Hypothalamus (tissue), 51 donors: ENCODE data around the gene ZNF280B.
"Not testable (repeated sequence)": the region's sequence is repeated elsewhere in the genome, so short reads cannot be mapped to it uniquely, and the experiment has no call there.

ENCODE experiments used
- DNase-seq, 51 donors: peaks; one replicate each; lab custom pipeline; 2025; lab: John Stamatoyannopoulos, UW

The ZNF280B gene

DNA sequence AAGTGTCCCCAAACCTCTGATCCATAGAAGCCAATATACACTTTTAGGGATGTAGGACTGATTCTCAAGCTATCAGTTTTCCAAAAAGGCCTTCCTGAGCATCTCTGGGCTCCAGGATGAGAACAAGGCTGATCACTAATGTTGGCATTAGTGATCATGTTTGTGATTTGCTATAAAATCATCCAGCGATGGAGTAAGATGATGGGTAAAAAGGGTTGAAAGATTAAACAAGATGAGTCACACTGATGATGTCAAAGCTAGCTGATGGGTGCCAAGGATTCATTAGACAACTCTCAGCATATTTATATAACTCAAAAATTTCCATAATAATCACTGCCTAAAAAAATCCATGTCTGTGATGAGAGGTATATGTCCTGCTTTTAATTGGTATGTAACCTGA, 42.8 kb downstream of the ZNF280B start:
- DNase-seq: no peak

DNA sequence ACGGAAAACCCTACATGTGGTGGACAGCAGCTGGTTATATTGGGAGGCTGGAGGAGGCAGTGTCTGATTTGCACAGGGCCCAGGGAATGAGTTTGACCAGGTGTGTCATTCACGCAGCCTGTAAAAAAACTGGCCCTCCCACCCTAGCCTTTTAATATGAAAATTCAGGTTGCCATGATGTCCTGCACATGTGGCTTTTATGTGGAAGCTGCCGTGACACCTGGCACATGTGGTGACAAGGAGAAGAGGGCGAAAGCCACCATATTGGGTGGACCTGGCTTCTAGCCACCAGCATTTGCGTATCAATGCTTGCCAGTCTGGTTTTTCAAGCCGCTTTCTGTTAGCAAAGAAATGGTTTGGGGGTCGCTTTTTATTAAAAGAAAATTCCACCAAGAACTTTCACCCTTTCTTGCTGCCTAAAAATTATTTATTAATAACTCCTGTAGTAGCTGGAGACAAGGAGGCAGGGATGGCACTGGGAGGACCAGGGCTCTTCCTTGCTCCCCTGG, 43.4 kb downstream of the ZNF280B start:
- no peak for DNase-seq

DNA sequence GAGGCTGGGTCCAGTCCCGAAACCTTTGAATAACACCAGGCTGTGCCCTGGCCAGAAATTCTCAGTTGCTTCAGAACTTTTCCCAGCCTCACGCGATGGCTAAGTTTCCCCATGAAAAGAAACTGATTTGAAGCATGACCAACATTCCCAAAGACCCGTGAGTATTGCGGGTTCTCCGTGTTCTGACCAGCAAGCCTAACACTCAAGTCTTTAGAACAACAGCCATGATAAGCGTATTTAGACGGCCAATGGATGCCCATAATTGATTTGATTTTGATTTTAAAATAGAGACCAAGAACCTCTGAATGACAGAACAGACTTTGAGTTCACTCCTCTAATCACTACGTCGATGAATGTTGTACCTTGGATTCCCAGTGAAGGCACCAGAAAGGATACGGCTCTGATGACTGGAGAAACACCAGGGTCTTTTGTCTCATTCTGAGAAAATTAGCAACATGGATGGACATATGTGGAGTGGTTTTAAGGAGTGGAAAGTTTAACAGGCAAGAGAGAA, 43.9 kb downstream of the ZNF280B start:
- DNase-seq: no peak

DNA sequence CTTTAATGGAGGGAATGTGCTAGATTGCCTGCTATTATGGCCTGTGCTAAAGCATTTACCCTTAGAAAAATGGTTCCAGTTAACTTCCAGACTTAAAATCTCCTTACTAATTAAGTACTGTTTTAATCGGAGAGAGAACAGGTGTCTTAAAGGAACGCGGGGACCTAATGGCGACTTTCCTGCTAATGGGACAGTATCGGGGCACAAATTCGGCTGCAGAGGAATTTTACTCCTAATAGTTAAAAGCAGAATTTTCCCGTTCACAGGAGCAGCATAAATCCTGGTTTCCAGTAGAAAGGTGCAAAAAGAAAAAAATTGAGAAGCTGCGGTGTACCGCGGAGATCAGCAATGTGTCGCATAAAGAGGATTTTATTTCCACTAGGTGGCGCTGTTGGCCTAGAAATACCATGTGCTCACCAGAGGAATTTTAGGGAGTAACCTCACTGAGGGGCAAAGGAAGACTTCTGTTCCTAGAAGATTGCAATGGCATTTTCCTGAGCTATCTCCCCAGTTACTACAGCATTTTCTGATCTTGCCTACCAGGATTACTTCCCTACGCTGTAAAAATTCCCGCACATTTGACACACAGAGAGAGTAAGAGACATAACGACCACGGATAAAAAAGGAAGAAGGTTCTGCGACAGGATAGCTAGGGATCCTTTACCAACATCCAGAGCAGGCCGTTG, 44.5 kb downstream of the ZNF280B start:
- DNase-seq: peak in 32 of 51 donors; percentile 2 to 69 (median 20)

DNA sequence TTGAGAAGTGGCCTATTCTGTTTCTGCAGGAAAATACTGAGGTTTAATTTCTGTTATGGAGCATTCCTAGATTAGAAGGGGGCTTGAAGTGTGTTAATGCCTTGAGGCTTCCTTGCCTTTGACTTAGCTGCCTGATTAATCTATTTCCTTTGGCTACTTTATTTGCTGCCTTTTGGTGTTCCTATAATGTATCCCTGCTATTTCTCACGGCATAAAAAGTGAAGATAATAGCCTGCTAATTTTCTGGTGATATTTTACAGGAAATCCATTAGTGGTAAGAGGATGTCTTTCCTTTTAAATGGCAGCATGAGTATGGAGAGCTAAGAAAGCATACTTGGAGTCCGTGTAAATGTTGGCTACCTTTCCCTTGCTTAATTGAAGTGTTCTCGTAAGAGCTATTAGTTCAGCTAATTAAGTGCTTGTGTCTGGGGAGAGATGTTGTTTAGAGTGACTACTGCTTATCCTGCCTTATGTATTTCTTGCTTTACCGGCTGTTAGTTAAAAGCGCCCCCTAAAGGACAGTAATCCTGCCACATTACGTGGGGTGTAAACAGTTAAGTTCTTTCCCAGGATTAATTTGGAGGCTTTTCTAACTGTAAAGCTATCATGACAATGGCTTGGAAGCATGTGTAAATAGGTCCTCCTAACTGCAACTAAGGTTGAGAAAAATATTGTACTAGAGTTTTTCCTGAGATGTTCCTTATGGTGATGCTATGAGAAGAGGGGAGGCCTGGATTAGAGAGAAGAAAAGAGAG, 45.6 kb downstream of the ZNF280B start:
- DNase-seq: no peak

DNA sequence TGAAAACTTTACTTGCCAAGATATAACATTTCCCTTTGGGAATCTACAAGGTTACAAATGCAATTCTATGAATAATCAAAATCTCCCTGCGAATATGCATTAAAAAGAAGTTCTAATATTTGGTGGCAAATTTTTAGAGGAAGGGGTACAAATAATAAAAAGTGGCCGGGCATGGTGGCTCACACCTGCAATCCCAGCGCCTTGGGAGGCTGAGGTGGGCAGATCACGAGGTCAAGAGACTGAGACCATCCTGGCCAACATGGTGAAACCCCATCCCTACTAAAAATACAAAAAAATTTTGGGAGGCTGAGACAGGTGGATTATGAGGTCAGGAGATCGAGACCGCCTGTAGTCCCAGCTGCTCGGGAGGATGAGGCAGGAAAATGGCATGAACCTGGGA, 47.0 kb downstream of the ZNF280B start:
- no peak for DNase-seq

DNA sequence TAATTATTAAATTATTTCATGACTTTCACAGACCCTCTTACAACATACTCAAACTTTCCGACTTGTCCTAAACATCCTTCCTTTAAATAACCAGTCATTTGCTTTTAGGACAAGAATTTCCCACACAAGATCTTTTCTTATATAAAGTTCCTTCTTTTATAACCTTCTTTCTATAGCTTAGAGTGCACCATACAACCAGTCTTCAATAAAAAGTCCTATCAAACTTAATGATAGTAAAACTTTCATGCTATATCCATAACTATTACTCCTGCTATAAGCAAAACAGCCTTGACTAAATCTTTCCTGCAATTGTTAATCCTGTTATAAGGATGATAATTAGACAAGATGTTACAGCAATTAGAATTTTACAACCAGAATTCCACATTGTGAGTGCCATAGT, 47.4 kb downstream of the ZNF280B start:
- no peak for DNase-seq

DNA sequence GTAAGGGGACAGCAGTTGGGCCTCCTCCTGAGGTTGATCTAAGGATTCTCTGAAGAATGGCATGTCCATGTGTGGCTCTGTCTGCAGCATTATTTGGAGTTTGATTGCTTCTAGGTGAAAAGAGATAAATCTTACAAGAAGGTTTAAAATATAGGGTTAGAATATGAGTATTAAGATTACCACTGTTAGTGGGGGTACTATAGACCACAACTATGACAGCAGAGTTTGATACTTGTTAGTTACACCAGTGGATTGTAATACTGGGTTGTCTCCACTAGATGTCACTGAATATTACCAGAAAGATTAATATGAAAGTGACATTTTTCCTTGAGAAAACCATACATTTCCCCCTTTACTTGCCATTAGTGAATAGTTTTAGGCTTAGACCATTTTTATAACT, 47.9 kb downstream of the ZNF280B start:
- DNase-seq: no peak

DNA sequence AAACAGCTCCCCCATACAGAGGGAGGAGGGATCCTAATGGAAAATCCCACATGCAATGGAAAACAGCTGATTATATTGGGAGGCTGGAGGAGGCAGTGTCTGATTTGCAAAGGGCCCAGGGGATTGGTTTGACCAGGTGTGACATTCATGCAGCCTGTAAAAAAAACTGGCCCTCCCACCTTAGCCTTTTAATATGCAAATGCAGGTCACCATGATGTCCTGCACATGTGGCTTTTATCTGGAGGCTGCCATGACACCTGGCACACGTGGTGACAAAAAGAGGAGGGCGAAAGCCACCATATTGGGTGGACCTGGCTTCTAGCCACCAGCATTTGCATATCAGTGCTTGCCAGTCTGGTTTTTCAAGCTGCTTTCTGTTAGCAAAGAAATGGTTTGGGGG, 48.5 kb downstream of the ZNF280B start:
- DNase-seq: no peak

DNA sequence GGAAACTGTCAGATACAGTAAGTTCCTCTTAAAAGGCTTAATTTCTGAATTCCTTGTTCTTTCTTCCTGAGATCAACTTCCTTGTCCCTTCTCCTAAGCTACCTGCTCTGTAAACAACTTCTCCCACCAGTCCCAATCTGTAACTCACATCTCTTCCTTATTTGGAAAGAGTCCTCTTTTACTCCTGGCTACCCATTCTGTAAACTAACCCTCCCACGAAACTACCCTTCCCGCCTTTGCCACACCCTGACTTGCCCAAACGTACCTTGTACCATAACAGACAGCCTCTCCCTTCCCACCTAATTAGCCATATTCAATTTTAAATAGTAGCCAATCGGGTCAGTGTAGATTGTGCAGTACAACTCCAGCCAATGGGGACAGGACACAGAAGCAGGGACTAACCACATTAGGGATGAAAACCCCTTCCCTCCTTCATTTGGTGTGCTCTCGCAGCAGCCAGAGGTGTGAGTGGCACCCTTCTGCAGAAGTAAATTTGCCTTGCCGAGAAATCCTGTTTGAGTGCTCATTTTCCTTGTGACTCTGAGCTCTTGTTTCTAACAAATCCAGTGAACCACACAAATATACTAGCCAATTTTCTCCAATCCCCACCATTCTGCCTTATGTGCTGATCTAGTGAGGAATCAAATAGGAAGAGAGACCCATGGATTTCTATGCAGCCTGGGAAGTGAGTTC, 49.5 kb downstream of the ZNF280B start:
- DNase-seq: no peak

DNA sequence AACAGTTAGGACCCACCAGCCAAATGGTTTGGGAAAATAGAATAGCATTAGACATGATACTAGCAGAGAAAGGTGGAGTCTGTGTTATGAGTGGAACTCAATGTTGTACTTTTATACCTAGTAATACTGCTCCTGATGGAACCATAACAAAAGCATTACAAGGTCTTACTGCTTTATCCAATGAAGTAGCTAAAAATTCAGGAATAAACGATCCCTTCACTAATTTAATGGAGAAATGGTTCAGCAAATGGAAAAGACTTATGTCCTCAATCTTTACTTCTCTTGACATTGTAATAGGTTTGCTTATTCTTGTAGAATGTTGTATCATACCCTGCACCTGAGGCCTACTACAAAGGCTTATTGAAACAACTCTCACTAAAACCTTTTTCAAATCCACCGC, 50.2 kb downstream of the ZNF280B start:
- no peak for DNase-seq

DNA sequence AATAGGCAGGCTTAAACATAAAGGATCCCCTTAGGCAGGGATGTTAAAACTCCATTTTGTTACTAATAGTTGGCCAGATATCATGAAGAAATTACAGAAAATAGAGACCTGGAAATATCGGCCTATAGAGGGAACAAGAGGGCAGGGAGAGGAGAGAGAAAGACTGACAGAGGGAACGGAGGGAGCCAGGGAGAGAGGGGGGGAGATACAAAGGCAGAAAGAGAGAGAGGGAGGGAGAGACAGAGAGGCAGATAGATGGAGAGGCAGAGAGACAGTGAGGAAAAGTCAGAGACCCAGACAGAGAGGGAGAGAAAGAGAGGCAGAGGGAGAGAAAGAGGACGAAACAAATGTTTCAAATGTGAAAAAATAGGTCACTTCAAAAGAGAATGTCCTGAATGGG, 53.5 kb downstream of the ZNF280B start:
- no peak for DNase-seq

DNA sequence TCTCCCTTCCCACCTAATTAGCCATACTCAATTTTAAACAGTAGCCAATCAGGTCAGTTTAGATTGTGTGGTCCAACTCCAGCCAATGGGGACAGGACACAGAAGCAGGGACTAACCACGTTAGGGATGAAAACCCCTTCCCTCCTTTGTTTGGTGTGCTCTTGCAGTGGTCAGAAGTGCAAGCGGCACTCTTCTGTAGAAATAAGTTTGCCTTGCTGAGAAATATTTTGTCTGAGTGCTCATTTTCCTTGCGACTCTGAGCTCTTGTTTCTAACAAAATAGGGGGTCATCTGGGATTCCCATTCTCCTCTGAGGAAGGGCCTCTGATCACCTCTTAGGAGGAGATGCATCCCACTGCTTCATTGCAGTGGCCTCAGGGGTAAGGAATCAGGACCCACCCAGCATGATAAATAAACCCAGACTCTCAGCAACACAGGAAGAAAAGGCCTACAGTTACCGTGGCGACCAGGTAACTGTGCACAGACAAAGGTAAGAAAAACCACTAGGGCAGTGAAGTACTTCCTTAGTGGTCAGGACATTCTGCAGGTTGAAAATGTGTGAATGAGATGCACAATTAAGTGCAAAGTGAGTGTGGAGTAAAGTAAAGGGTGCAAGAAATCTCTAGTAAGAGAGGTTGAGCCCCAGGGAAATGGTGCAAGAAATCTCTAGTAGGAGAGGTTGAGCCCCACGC, 55.4 kb downstream of the ZNF280B start:
- no peak for DNase-seq

DNA sequence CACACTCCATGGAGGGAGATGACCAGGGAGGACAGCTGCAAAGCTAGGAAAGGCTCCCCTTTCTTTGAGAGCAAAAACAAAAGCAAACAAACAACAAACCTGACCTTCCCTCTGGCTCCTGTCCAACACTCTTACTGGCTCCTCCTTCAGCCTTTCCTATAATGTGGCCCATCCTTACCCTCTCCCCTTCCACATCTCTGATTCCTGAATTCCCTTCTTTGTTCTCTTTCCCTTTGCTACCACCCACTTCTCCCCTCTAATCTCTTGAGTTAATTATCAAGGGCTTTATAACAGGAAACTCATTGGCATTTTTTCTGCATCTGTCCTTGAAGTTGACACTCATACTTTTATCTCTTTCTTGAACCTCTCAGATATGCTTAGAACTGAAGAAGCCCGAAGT, 56.3 kb downstream of the ZNF280B start:
- no peak for DNase-seq

DNA sequence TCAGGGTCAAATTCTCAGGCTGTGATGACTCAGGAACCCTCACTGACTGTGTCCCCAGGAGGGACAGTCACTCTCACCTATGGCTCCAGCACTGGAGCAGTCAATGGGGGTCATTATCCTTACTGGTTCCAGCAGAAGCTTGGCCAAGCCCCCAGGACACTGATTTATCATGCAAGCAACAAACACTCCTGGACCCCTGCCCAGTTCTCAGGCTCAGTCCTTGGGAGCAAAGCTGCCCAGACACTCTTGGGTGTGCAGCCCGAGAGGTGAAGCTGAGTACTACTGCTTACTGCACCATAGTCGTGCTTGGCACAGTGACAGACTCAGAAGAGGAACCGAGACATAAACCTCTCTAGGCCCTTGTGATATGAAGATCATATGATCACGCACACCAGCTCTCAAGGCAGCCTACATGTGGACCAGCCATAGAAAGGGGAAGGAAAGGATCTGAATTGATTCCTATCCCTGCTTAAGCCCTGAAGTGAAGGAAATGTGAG, 58.2 kb downstream of the ZNF280B start:
- DNase-seq: peak in 17 of 51 donors; percentile 2 to 17 (median 8)

DNA sequence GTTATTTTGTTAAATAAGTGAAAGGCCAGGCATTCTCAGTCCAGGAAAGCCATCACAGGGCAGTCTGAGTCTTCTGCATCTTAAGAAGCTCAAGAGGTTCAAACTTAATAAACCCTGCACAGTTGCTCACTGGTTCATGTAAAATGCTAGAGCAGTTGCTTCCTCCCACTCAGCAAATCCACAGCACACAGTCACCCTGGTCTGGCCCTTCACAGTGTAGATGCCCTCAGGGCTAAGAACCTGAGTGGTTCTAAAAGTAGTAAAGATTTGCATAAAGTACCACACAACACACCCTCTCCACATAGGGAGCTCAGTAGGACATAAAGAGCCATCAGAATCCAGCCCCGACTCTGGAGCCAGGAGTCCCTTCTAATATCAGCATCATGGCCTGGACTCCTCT, 58.7 kb downstream of the ZNF280B start:
- no peak for DNase-seq

DNA sequence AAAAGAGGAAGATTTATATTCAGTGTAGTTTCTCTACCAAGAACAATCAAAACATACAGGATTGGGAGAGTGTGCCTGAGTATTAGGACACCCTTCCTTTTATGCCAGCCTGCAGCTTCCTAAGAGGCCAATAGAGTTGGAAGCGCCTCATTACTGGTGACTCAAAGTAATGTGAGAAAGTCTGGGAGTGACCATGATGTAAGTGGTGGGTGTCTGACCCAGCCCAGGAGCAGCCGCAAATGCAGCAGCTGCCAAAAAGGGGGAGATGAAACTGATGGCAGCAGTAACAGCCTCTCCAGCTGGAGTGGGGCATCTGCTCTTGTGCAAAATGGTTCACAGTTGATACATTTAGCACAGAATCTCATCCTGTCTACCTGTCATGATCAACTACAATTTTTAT, 62.0 kb downstream of the ZNF280B start:
- DNase-seq: no peak

DNA sequence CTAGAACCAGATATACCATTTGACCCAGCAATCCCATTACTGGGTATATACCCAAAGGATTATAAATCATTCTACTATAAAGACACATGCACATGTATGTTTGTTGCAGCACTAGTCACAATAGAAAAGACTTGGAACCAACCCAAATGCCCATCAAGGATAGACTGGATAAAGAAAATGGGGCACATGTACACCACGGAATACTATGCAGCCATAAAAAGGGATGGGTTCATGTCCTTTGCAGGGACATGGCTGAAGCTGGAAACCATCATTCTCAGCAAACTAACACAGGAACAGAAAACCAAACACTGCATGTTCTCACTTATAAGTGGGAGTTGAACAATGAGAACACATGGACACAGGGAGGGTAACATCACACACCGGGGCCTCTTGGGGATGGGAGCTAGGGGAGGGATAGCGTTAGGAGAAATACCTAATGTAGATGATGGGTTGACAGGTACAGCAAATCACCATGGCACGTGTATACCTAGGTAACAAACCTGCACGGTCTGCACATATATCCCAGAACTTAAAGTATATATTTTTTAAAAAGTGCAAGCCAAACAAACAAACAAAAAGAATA, 64.4 kb downstream of the ZNF280B start:
- not testable (repeated sequence) for DNase-seq

DNA sequence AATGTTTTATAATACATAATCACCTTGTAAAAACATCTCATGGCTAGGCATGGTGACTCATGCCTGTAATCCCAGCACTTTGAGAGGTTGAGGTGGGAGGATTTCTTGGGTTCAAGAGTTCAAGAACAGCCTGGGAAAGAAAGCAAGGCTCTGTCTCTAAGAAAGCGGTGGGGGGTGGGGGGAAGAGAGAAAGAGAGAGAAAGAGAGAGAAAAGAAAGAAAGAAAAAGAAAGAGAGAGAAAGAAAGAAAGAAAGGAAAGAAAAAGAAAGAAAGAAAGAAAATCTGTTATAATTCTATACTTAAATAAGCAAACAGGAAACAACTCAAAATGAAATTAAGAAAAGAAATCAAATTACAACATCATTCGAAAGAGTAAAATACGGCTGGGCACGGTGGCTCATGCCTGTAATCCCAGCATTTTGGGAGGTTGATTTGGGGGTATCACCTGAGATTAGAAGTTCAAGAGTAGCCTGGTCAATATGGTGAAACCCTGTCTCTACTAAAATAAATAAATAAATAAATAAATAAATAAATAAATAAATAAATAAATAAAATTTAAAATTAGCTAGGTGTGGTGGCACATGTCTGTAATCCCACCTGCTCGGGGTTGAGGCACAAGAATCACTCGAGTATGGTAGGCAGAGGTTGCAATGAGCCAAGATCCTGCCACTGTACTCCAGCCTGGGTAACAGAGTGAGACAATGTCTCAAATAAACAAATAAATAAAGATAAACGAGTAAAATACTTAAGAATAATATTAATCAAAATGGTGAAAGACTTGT, 65.4 kb downstream of the ZNF280B start:
- no peak for DNase-seq
